HepG2 (cell line): ENCODE measurements around the gene TRAPPC3. TPM values are rescaled to one million over a fixed set of nuclear protein-coding genes. Genes with fewer than 3 reads are reported as not detected.

Experiments
- ARNTL ChIP-seq: sonication (generic); formaldehyde crosslinking; IDR thresholded peaks from 2 replicates; pipeline ENCODE4 v1.4.0; 2020; ENCODE audit warnings: mild to moderate bottlenecking, missing genetic modification reagents
- CBFB ChIP-seq: sonication (generic); formaldehyde crosslinking; IDR thresholded peaks from 2 replicates; pipeline ENCODE4 v1.4.0; 2020; ENCODE audit warnings: missing genetic modification reagents
- EHMT2 ChIP-seq: fragments of 200-600 bp; sonication (generic); IDR thresholded peaks from 2 replicates; pipeline ENCODE4 v1.7.0; 2017; ENCODE audit warnings: antibody characterized with exemption, low read depth, low read length, borderline replicate concordance
- GATAD2A ChIP-seq: IDR thresholded peaks from 2 replicates; pipeline ENCODE4 v1.6.1; 2016
- KDM2A ChIP-seq: sonication (generic); formaldehyde crosslinking; IDR thresholded peaks from 2 replicates; pipeline ENCODE4 v1.4.0; 2020; ENCODE audit warnings: low read depth, missing genetic modification reagents, borderline replicate concordance
- NBN ChIP-seq: fragments of 450-650 bp; conservative IDR thresholded peaks from 2 replicates; pipeline ENCODE4 v1.6.1; 2017
- NFKBIZ ChIP-seq: IDR thresholded peaks from 2 replicates; pipeline ENCODE4 v1.6.1; 2018; ENCODE audit warnings: missing genetic modification reagents, missing compliant biosample characterization
- NPAS2 ChIP-seq: sonication (generic); formaldehyde crosslinking; IDR thresholded peaks from 2 replicates; pipeline ENCODE4 v1.8.0; 2022; ENCODE audit warnings: mild to moderate bottlenecking, missing genetic modification reagents, borderline replicate concordance
- POGZ ChIP-seq: sonication (generic); formaldehyde crosslinking; IDR thresholded peaks from 2 replicates; pipeline ENCODE4 v1.4.0; 2020; ENCODE audit warnings: mild to moderate bottlenecking, missing genetic modification reagents
- POLR2G ChIP-seq: fragments of 200-400 bp; formaldehyde crosslinking; IDR thresholded peaks from 2 replicates; pipeline ENCODE4 v1.6.1; 2018; ENCODE audit warnings: mild to moderate bottlenecking, low read depth, low read length, moderate library complexity
- SIN3B ChIP-seq: fragments of 150-350 bp; IDR thresholded peaks from 2 replicates; pipeline ENCODE4 v1.6.1; 2014; ENCODE audit warnings: low read length
- SNAI1 ChIP-seq: sonication (generic); formaldehyde crosslinking; IDR thresholded peaks from 2 replicates; pipeline ENCODE4 v1.5.0; 2020; ENCODE audit warnings: mild to moderate bottlenecking, missing genetic modification reagents, borderline replicate concordance
- TFDP1 ChIP-seq: IDR thresholded peaks from 2 replicates; pipeline ENCODE4 v1.6.1; 2016; ENCODE audit warnings: missing compliant biosample characterization, missing genetic modification reagents, borderline replicate concordance
- U2AF2 ChIP-seq: fragments of 200-400 bp; formaldehyde crosslinking; IDR thresholded peaks from 2 replicates; pipeline ENCODE4 v1.6.1; 2017; ENCODE audit warnings: low read depth, mild to moderate bottlenecking, low read length
- ZKSCAN1 ChIP-seq: fragments of 150-350 bp; IDR thresholded peaks from 2 replicates; pipeline ENCODE4 v1.6.1; 2014; ENCODE audit warnings: low read length
- ZKSCAN8 ChIP-seq: IDR thresholded peaks from 2 replicates; pipeline ENCODE4 v1.6.1; 2016; ENCODE audit warnings: borderline replicate concordance, missing genetic modification reagents, missing compliant biosample characterization
- ZNF326 ChIP-seq: sonication (generic); formaldehyde crosslinking; IDR thresholded peaks from 2 replicates; pipeline ENCODE4 v1.4.0; 2020; ENCODE audit warnings: missing genetic modification reagents, borderline replicate concordance
- ZNF530 ChIP-seq: sonication (generic); formaldehyde crosslinking; IDR thresholded peaks from 2 replicates; pipeline ENCODE4 v1.5.0; 2020; ENCODE audit warnings: low read depth, mild to moderate bottlenecking, missing genetic modification reagents
- ZNF562 ChIP-seq: sonication (generic); formaldehyde crosslinking; IDR thresholded peaks from 2 replicates; pipeline ENCODE4 v1.8.0; 2022; ENCODE audit warnings: missing genetic modification reagents, borderline replicate concordance
- ZNF678 ChIP-seq: sonication (generic); formaldehyde crosslinking; IDR thresholded peaks from 2 replicates; pipeline ENCODE4 v1.4.0; 2020; ENCODE audit warnings: mild to moderate bottlenecking, missing genetic modification reagents
- ZNF710 ChIP-seq: sonication (generic); formaldehyde crosslinking; IDR thresholded peaks from 2 replicates; pipeline ENCODE4 v1.5.0; 2020; ENCODE audit warnings: mild to moderate bottlenecking, missing genetic modification reagents, borderline replicate concordance
- ZNF746 ChIP-seq: sonication (generic); formaldehyde crosslinking; IDR thresholded peaks from 2 replicates; pipeline ENCODE4 v1.8.0; 2022; ENCODE audit warnings: mild to moderate bottlenecking, missing genetic modification reagents
- polyA plus RNA-seq, 8 experiments: library from polyadenylated mRNA; depleted of rRNA in 3 of 8; stranded (reverse) in 7 of 8; unstranded in 1 of 8; fragments of >200 nt; fragmentation: Illumina TruSeq in 4 of 8; extraction: Trizol in 4 of 8; gene quantifications; 2 replicates each; pipeline versions ENCODE4 v1.2.1 to v1.2.3, GENCODE V29; 2011 to 2016; ENCODE audit warnings: low read depth in 4 of 8, missing spikeins in 1 of 8, mixed read lengths in 1 of 8; ENCODE audit not compliant: insufficient read depth in 1 of 8
- total RNA-seq, 5 experiments: library from RNA; depleted of rRNA; stranded (reverse); fragments of >200 nt; fragmentation: Illumina TruSeq; extraction: Trizol; gene quantifications; 2 replicates each; pipeline ENCODE4 v1.2.3, GENCODE V29; 2016; ENCODE audit warnings: low read depth in 1 of 5
- TF ChIP-seq, protein P1 (sequence below): fragments of 450-650 bp; IDR thresholded peaks from 2 replicates; pipeline ENCODE4 v1.6.1; 2017
- TF ChIP-seq, protein P2 (sequence below): sonication (generic); formaldehyde crosslinking; IDR thresholded peaks from 2 replicates; pipeline ENCODE4 v1.4.0; 2020; ENCODE audit warnings: missing genetic modification reagents
- TF ChIP-seq, protein P3 (sequence below): sonication (generic); formaldehyde crosslinking; IDR thresholded peaks from 2 replicates; pipeline ENCODE4 v1.5.0; 2020; ENCODE audit warnings: missing genetic modification reagents

Gene TRAPPC3
- total and polyA plus RNA-seq, 2 of the 13 experiments (the other 11 are each of a cell fraction or from before 2014, with no cell fraction given), result 53.7 to 62.4 TPM

GRCh38 chr1:36099681-36100341 is 49.5 kb downstream of the TRAPPC3 start (continued):
- TF ChIP-seq ZNF710, result no peak
- no peak for TF ChIP-seq ARNTL (CRISPR knock-in tag)
- TF ChIP-seq, protein P1, sequence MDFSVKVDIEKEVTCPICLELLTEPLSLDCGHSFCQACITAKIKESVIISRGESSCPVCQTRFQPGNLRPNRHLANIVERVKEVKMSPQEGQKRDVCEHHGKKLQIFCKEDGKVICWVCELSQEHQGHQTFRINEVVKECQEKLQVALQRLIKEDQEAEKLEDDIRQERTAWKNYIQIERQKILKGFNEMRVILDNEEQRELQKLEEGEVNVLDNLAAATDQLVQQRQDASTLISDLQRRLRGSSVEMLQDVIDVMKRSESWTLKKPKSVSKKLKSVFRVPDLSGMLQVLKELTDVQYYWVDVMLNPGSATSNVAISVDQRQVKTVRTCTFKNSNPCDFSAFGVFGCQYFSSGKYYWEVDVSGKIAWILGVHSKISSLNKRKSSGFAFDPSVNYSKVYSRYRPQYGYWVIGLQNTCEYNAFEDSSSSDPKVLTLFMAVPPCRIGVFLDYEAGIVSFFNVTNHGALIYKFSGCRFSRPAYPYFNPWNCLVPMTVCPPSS, result no peak
- no peak; the same call in 1 of the 2 replicates for TF ChIP-seq ZKSCAN8 (CRISPR knock-in tag)
- TF ChIP-seq, protein P2, sequence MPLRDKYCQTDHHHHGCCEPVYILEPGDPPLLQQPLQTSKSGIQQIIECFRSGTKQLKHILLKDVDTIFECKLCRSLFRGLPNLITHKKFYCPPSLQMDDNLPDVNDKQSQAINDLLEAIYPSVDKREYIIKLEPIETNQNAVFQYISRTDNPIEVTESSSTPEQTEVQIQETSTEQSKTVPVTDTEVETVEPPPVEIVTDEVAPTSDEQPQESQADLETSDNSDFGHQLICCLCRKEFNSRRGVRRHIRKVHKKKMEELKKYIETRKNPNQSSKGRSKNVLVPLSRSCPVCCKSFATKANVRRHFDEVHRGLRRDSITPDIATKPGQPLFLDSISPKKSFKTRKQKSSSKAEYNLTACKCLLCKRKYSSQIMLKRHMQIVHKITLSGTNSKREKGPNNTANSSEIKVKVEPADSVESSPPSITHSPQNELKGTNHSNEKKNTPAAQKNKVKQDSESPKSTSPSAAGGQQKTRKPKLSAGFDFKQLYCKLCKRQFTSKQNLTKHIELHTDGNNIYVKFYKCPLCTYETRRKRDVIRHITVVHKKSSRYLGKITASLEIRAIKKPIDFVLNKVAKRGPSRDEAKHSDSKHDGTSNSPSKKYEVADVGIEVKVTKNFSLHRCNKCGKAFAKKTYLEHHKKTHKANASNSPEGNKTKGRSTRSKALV (CRISPR knock-in tag), result no peak
- TF ChIP-seq SNAI1 (CRISPR knock-in tag), result no peak
- no peak for TF ChIP-seq U2AF2
- TF ChIP-seq, protein P3, sequence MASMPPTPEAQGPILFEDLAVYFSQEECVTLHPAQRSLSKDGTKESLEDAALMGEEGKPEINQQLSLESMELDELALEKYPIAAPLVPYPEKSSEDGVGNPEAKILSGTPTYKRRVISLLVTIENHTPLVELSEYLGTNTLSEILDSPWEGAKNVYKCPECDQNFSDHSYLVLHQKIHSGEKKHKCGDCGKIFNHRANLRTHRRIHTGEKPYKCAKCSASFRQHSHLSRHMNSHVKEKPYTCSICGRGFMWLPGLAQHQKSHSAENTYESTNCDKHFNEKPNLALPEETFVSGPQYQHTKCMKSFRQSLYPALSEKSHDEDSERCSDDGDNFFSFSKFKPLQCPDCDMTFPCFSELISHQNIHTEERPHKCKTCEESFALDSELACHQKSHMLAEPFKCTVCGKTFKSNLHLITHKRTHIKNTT (CRISPR knock-in tag), result no peak
- 0 out of 2 replicates have a peak, but pooled peaks have one; percentile 10 for TF ChIP-seq NFKBIZ
- TF ChIP-seq ZNF562 (CRISPR knock-in tag), result no peak
- no peak for TF ChIP-seq ZNF678
- no peak for TF ChIP-seq ZNF530
- no peak for TF ChIP-seq ZNF746
- TF ChIP-seq SIN3B, result no peak
- TF ChIP-seq POLR2G, result no peak
- TF ChIP-seq ZNF326 (CRISPR knock-in tag), result no peak
- TF ChIP-seq TFDP1 (CRISPR knock-in tag), result no peak
- TF ChIP-seq POGZ (CRISPR knock-in tag), result 0 out of 2 replicates have a peak, but pooled peaks have one; percentile 28
- TF ChIP-seq KDM2A (CRISPR knock-in tag), result peak; percentile 20; the same call in 1 of the 2 replicates
- no peak for TF ChIP-seq NBN
- TF ChIP-seq ZKSCAN1, result no peak
- TF ChIP-seq EHMT2, result no peak
- no peak for TF ChIP-seq NPAS2 (CRISPR knock-in tag)
- no peak for TF ChIP-seq CBFB (CRISPR knock-in tag)
- TF ChIP-seq GATAD2A (CRISPR knock-in tag), result no peak
